HepG2 (cell line): ENCODE measurements around the gene CASP3. TPM values are rescaled to one million over a fixed set of nuclear protein-coding genes. Genes with fewer than 3 reads are reported as not detected.
"Not testable (repeated sequence)": the region's sequence is repeated elsewhere in the genome, so short reads cannot be mapped to it uniquely, and the experiment has no call there.

Experiments used
- ATF7-NPFF ChIP-seq: sonication (generic); formaldehyde crosslinking; IDR thresholded peaks from 2 replicates; pipeline ENCODE4 v1.8.1; 2023; ENCODE audit warnings: mild to moderate bottlenecking, low read depth, missing genetic modification reagents, moderate library complexity
- CEBPG ChIP-seq: IDR thresholded peaks from 2 replicates; pipeline ENCODE4 v1.6.1; 2016
- FOSL2 ChIP-seq: sonication (generic); formaldehyde crosslinking; IDR thresholded peaks from 2 replicates; pipeline ENCODE4 v1.4.0; 2020; ENCODE audit warnings: missing genetic modification reagents
- FOXK1 ChIP-seq: sonication (generic); formaldehyde crosslinking; IDR thresholded peaks from 2 replicates; pipeline ENCODE4 v1.4.0; 2020; ENCODE audit warnings: low read depth, missing genetic modification reagents, borderline replicate concordance
- HHEX ChIP-seq: IDR thresholded peaks from 2 replicates; pipeline ENCODE4 v1.6.1; 2016; ENCODE audit warnings: control low read depth
- HIVEP1 ChIP-seq: sonication (generic); formaldehyde crosslinking; IDR thresholded peaks from 2 replicates; pipeline ENCODE4 v1.4.0; 2020; ENCODE audit warnings: mild to moderate bottlenecking, missing genetic modification reagents
- HOXA3 ChIP-seq: sonication (generic); formaldehyde crosslinking; IDR thresholded peaks from 2 replicates; pipeline ENCODE4 v1.5.0; 2020; ENCODE audit warnings: missing genetic modification reagents
- ISL2 ChIP-seq: sonication (generic); formaldehyde crosslinking; IDR thresholded peaks from 2 replicates; pipeline ENCODE4 v1.5.0; 2020; ENCODE audit warnings: missing genetic modification reagents
- MED1 ChIP-seq: sonication (generic); formaldehyde crosslinking; IDR thresholded peaks from 2 replicates; pipeline ENCODE4 v1.4.0; 2020; ENCODE audit warnings: missing genetic modification reagents
- MED13 ChIP-seq: sonication (generic); formaldehyde crosslinking; IDR thresholded peaks from 2 replicates; pipeline ENCODE4 v1.5.0; 2020; ENCODE audit warnings: missing genetic modification reagents
- NONO ChIP-seq, 2 experiments: fragments of 450-650 bp in 1 of 2; sonication (generic) in 1 of 2; formaldehyde crosslinking in 1 of 2; IDR thresholded peaks in 1 of 2; conservative IDR thresholded peaks in 1 of 2; 2 replicates each; pipeline versions ENCODE4 v1.6.1 to v1.8.0; 2017 to 2022; ENCODE audit warnings: mild to moderate bottlenecking in 1 of 2, missing genetic modification reagents in 1 of 2, moderate library complexity in 1 of 2
- ONECUT2 ChIP-seq: sonication (generic); formaldehyde crosslinking; IDR thresholded peaks from 2 replicates; pipeline ENCODE4 v1.4.0; 2020; ENCODE audit warnings: missing genetic modification reagents
- RBM22 ChIP-seq: fragments of 200-400 bp; formaldehyde crosslinking; optimal IDR thresholded peaks from 2 replicates; pipeline ENCODE3; 2017; ENCODE audit warnings: mild to moderate bottlenecking, low read length, moderate library complexity
- RERE ChIP-seq: IDR thresholded peaks from 2 replicates; pipeline ENCODE4 v1.6.1; 2016; ENCODE audit warnings: low read depth, missing genetic modification reagents, missing compliant biosample characterization
- REST ChIP-seq, 2 experiments: IDR thresholded peaks; 2 replicates each; pipeline ENCODE4 v1.6.1; 2011 to 2012; ENCODE audit warnings: low read length in 2 of 2, borderline replicate concordance in 1 of 2, low read depth in 1 of 2, mild to moderate bottlenecking in 1 of 2, moderate library complexity in 1 of 2
- RXRA ChIP-seq: sonication (generic); formaldehyde crosslinking; IDR thresholded peaks from 2 replicates; pipeline ENCODE4 v1.5.1; 2020; ENCODE audit warnings: missing genetic modification reagents
- TGIF2 ChIP-seq: IDR thresholded peaks from 2 replicates; pipeline ENCODE4 v1.6.1; 2016; ENCODE audit warnings: control low read depth, missing compliant biosample characterization
- ZNF12 ChIP-seq: sonication (generic); formaldehyde crosslinking; IDR thresholded peaks from 2 replicates; pipeline ENCODE4 v1.5.0; 2020; ENCODE audit warnings: missing genetic modification reagents
- polyA plus RNA-seq, 8 experiments: library from polyadenylated mRNA; depleted of rRNA in 3 of 8; stranded (reverse) in 7 of 8; unstranded in 1 of 8; fragments of >200 nt; fragmentation: Illumina TruSeq in 4 of 8; extraction: Trizol in 4 of 8; gene quantifications; 2 replicates each; pipeline versions ENCODE4 v1.2.1 to v1.2.3, GENCODE V29; 2011 to 2016; ENCODE audit warnings: low read depth in 4 of 8, missing spikeins in 1 of 8, mixed read lengths in 1 of 8; ENCODE audit not compliant: insufficient read depth in 1 of 8
- total RNA-seq, 5 experiments: library from RNA; depleted of rRNA; stranded (reverse); fragments of >200 nt; fragmentation: Illumina TruSeq; extraction: Trizol; gene quantifications; 2 replicates each; pipeline ENCODE4 v1.2.3, GENCODE V29; 2016; ENCODE audit warnings: low read depth in 1 of 5
- TF ChIP-seq, protein P1 (sequence below): sonication (generic); formaldehyde crosslinking; IDR thresholded peaks from 2 replicates; pipeline ENCODE4 v1.4.0; 2020; ENCODE audit warnings: missing genetic modification reagents

The CASP3 gene
- total and polyA plus RNA-seq, 2 of the 13 experiments (the other 11 are each of a cell fraction or from before 2014, with no cell fraction given): 26.0 to 77.8 TPM

DNA sequence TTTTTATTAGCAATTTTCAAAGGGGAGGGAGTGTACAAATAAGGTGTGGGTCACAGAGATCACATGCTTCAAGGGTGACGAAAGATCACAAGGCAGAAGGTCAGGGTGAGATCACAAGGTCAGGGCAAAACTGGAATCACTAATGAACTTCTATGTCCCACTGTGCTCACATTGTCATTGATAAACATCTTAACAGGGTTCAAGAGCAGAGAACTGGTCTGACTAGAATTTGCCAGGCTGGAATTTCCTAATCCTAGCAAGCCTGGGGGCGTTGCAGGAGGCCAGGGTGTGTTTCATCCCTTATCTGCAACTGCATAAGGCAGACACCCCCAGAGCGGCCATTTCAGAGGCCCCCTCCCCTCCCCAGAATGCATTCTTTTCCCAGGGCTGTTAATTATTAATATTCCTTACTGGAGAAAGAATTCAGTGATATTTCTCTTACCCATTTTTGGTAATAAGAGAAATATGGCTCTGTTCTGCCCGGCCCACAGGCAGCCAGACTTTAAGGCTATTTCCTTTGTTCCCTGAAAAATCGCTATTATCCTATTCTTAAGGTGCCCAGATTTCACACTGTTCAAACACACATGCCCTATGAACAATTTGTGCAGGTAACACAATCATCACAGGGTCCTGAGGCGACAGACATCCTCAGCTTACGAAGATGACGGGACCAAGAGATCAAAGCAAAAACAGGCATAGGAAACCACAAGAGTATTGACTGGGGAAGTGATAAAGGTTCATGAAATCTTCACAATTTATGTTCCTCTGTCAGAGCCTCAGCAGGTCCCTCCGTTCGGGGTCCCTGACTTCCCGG lies 23.3 kb downstream of the CASP3 start (continued):
- TF ChIP-seq RERE (CRISPR knock-in tag) (peak; percentile 85), HOXA3 (peak; percentile 69; the same call in 1 of the 2 replicates), CEBPG (CRISPR knock-in tag) (peak; percentile 73), FOSL2 (CRISPR knock-in tag) (peak; percentile 85), ONECUT2 (peak; percentile 83), HHEX (CRISPR knock-in tag) (peak; percentile 23; the same call in 1 of the 2 replicates), NONO (CRISPR knock-in tag; conservative IDR thresholded peaks at IDR 0.05) (peak; percentile 35; the same call in 1 of the 2 replicates), FOXK1 (CRISPR knock-in tag) (peak; percentile 66; the same call in 1 of the 2 replicates), TGIF2 (CRISPR knock-in tag) (peak; percentile 70; the same call in 1 of the 2 replicates), ISL2 (peak; percentile 81), ZNF12 (peak; percentile 41; the same call in 1 of the 2 replicates), RBM22 (peak; percentile 26), RXRA (CRISPR knock-in tag) (peak; percentile 89), REST (IDR thresholded peaks at IDR 0.05; ENCODE audit: borderline replicate concordance in 1 of 2, low read depth in 1 of 2, low read length in 2 of 2) (peak in 1 of 2 experiments; percentile 13; a peak in 1 of 4 replicates), HIVEP1 (CRISPR knock-in tag) (0 out of 2 replicates have a peak, but pooled peaks have one; percentile 21), MED13 (CRISPR knock-in tag) (peak; percentile 38; the same call in 1 of the 2 replicates), ATF7-NPFF (CRISPR knock-in tag) (peak; percentile 24; the same call in 1 of the 2 replicates), MED1 (CRISPR knock-in tag) (peak; percentile 73)
- not testable (repeated sequence) for TF ChIP-seq NONO (IDR thresholded peaks at IDR 0.05)
- TF ChIP-seq, protein P1, sequence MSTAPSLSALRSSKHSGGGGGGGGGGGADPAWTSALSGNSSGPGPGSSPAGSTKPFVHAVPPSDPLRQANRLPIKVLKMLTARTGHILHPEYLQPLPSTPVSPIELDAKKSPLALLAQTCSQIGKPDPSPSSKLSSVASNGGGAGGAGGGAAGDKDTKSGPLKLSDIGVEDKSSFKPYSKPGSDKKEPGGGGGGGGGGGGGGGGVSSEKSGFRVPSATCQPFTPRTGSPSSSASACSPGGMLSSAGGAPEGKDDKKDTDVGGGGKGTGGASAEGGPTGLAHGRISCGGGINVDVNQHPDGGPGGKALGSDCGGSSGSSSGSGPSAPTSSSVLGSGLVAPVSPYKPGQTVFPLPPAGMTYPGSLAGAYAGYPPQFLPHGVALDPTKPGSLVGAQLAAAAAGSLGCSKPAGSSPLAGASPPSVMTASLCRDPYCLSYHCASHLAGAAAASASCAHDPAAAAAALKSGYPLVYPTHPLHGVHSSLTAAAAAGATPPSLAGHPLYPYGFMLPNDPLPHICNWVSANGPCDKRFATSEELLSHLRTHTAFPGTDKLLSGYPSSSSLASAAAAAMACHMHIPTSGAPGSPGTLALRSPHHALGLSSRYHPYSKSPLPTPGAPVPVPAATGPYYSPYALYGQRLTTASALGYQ (CRISPR knock-in tag): peak; percentile 20; the same call in 1 of the 2 replicates
